ENCODE results near the gene KCNJ2.

Gene KCNJ2

DNA sequence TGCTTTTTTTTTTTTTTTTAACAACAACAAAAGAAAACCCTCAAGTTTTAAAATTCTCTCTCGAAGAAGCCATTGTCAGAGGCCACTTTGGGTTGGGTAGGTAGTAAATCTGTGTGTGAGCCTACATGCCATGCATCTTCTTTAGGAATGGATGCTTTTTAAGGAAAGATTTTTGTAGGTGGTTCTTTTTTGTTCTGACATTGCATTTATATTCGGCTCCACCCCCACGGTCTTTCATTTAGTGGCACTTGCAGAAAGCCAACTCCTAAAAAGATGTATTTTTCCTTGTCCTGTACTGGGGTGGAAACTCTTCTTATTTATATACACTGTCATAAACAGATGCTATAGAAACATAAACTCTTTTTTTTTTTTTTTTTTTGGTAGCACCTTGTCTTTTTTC lies 35.1 kb downstream of the KCNJ2 start:
- DNase-seq (ENCODE audit: low spot score), result no peak
- H3K4ac ChIP-seq (ENCODE audit: low read length), result no peak overlapping the region
- WGBS, 2 donors (ENCODE audit: extremely low coverage in 2 of 2, insufficient read length in 2 of 2, insufficient replicate concordance in 1 of 2), result no CpG with 5 or more reads among the region's 3 CpGs

DNA sequence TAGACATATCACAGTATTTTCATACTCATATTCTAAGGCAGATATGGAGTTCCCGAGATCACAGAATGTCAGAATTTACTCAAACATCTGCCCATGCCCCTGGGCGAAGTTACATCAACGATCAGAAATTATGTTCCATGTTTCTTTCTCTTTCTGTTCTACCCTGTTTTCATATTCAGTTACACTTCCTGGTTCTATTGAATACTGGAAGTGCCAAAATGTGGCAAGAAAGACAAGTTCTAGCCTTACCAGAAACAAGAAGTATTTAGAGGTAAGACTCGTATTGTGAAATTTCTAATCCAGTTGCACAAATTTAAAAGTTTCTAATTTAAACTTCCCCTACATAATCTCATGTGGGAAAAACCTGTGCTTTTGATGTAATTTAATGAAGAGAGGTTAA lies 36.1 kb downstream of the KCNJ2 start:
- Histone ChIP-seq H3K27me3 (ENCODE audit: control insufficient read depth in 3 of 3, insufficient read depth in 3 of 3, low read depth in 1 of 3, low read length in 3 of 3) (no peaks in the 10 kb centered on the region), H3K27ac (replicated peaks; ENCODE audit: low read length) (no peak overlapping the region), H2BK15ac (ENCODE audit: low read length) (no peak overlapping the region), H3K36me3 (replicated peaks in 1 of 2; ENCODE audit: control insufficient read depth in 2 of 2, insufficient read depth in 2 of 2, low read length in 2 of 2) (no peaks in the 10 kb centered on the region), H3K18ac (ENCODE audit: low read length) (no peak overlapping the region), H2BK5ac (ENCODE audit: low read length) (no peak overlapping the region), H4K8ac (ENCODE audit: low read depth, low read length) (no peak overlapping the region), H2AFZ (ENCODE audit: low read length) (no peak overlapping the region), H3K79me1 (ENCODE audit: low read depth, low read length) (no peaks in the 10 kb centered on the region), H3K9me3 (replicated peaks in 1 of 2; ENCODE audit: control insufficient read depth in 2 of 2, insufficient read depth in 1 of 2, low read depth in 1 of 2, low read length in 2 of 2) (no peaks in the 10 kb centered on the region), H3K4me2 (ENCODE audit: insufficient read depth, low read length, poor library complexity, severe bottlenecking) (no peak overlapping the region), H2BK12ac (ENCODE audit: low read length) (no peak overlapping the region), H3K9ac (ENCODE audit: low read depth, low read length, poor library complexity) (no peak overlapping the region), H3K4ac (ENCODE audit: low read length) (no peak overlapping the region), H2BK120ac (ENCODE audit: low read depth, low read length) (no peak overlapping the region), H4K91ac (ENCODE audit: low read depth, low read length, poor library complexity) (no peak overlapping the region), H2AK5ac (ENCODE audit: low read depth, low read length) (no peak overlapping the region), H3K4me3 (ENCODE audit: low read length in 2 of 2) (no peak overlapping the region), H3K23ac (ENCODE audit: low read depth, low read length, poor library complexity) (no peak overlapping the region), H3K14ac (ENCODE audit: low read length) (no peak overlapping the region), H3K4me1 (ENCODE audit: control insufficient read depth in 2 of 2, insufficient read depth in 1 of 2, low read depth in 1 of 2, low read length in 2 of 2) (no peaks in the 10 kb centered on the region)
- no peak for DNase-seq (ENCODE audit: low spot score)
- no CpG with 5 or more reads among the region's 4 CpGs for WGBS, 2 donors (ENCODE audit: extremely low coverage in 2 of 2, insufficient read length in 2 of 2, insufficient replicate concordance in 1 of 2)

More for the DNA sequence above, 35.1 kb downstream of the KCNJ2 start:
- H2AK5ac ChIP-seq (ENCODE audit: low read depth, low read length), result no peak overlapping the region
- H3K36me3 ChIP-seq (replicated peaks in 1 of 2; ENCODE audit: control insufficient read depth in 2 of 2, insufficient read depth in 2 of 2, low read length in 2 of 2), result no peaks in the 10 kb centered on the region
- H3K9ac ChIP-seq (ENCODE audit: low read depth, low read length, poor library complexity), result no peak overlapping the region
- H3K9me3 ChIP-seq (replicated peaks in 1 of 2; ENCODE audit: control insufficient read depth in 2 of 2, insufficient read depth in 1 of 2, low read depth in 1 of 2, low read length in 2 of 2), result no peaks in the 10 kb centered on the region
- H2BK15ac ChIP-seq (ENCODE audit: low read length), result no peak overlapping the region
- no peak overlapping the region for H3K18ac ChIP-seq (ENCODE audit: low read length)
- no peak overlapping the region for H2BK5ac ChIP-seq (ENCODE audit: low read length)
- no peak overlapping the region for H2BK12ac ChIP-seq (ENCODE audit: low read length)
- no peak overlapping the region for H3K23ac ChIP-seq (ENCODE audit: low read depth, low read length, poor library complexity)
- no peak overlapping the region for H3K4me3 ChIP-seq (ENCODE audit: low read length in 2 of 2)
- no peak overlapping the region for H4K91ac ChIP-seq (ENCODE audit: low read depth, low read length, poor library complexity)
- H4K8ac ChIP-seq (ENCODE audit: low read depth, low read length), result no peak overlapping the region
- no peak overlapping the region for H3K4me2 ChIP-seq (ENCODE audit: insufficient read depth, low read length, poor library complexity, severe bottlenecking)
- no peaks in the 10 kb centered on the region for H3K4me1 ChIP-seq (ENCODE audit: control insufficient read depth in 2 of 2, insufficient read depth in 1 of 2, low read depth in 1 of 2, low read length in 2 of 2)
- H3K14ac ChIP-seq (ENCODE audit: low read length), result no peak overlapping the region
- no peak overlapping the region for H3K27ac ChIP-seq (replicated peaks; ENCODE audit: low read length)
- H3K79me1 ChIP-seq (ENCODE audit: low read depth, low read length), result no peaks in the 10 kb centered on the region
- no peak overlapping the region for H2AFZ ChIP-seq (ENCODE audit: low read length)
- no peaks in the 10 kb centered on the region for H3K27me3 ChIP-seq (ENCODE audit: control insufficient read depth in 3 of 3, insufficient read depth in 3 of 3, low read depth in 1 of 3, low read length in 3 of 3)
- H2BK120ac ChIP-seq (ENCODE audit: low read depth, low read length), result no peak overlapping the region

DNA sequence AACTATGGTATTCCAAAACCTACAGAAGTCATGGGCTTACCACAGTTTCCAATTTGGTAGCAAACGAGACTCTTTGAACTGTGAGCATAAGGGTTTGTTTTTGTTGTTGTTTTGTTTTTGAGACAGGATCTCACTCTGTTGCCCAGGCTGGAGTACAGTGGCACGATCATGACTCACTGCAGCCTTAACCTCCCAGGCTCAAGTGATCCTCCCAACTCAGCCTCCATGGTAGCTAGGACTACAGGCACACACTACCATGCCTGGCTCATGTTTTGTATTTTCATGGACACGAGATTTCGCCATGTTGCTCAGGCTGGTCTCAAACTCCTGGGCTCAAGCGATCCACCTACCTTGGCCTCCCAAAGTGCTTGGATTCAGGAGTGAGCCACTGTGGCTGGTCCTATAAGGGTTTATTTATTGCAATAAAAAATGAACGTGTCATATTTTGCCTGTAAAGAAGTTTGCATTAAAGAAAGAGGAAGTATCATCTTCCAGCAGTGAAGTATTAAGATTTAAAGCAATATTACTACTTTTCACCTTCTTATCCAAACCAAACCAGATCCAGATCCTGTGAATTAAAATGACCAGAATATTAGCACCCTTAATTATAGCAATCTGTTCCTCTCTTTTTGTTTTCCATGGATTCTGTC lies 37.2 kb downstream of the KCNJ2 start:
- H3K18ac ChIP-seq (ENCODE audit: low read length), result no peak overlapping the region
- H3K9ac ChIP-seq (ENCODE audit: low read depth, low read length, poor library complexity), result no peak overlapping the region
- H3K36me3 ChIP-seq (replicated peaks in 1 of 2; ENCODE audit: control insufficient read depth in 2 of 2, insufficient read depth in 2 of 2, low read length in 2 of 2), result no peaks in the 10 kb centered on the region
- no peak overlapping the region for H4K8ac ChIP-seq (ENCODE audit: low read depth, low read length)
- no CpG with 5 or more reads among the region's 6 CpGs for WGBS, 2 donors (ENCODE audit: extremely low coverage in 2 of 2, insufficient read length in 2 of 2, insufficient replicate concordance in 1 of 2)
- no peaks in the 10 kb centered on the region for H3K4me1 ChIP-seq (ENCODE audit: control insufficient read depth in 2 of 2, insufficient read depth in 1 of 2, low read depth in 1 of 2, low read length in 2 of 2)
- H3K4me3 ChIP-seq (ENCODE audit: low read length in 2 of 2), result no peak overlapping the region
- no peak overlapping the region for H2AK5ac ChIP-seq (ENCODE audit: low read depth, low read length)
- no peak overlapping the region for H3K4ac ChIP-seq (ENCODE audit: low read length)
- H2AFZ ChIP-seq (ENCODE audit: low read length), result no peak overlapping the region
- no peak overlapping the region for H3K4me2 ChIP-seq (ENCODE audit: insufficient read depth, low read length, poor library complexity, severe bottlenecking)
- H3K23ac ChIP-seq (ENCODE audit: low read depth, low read length, poor library complexity), result no peak overlapping the region
- H2BK120ac ChIP-seq (ENCODE audit: low read depth, low read length), result no peak overlapping the region
- H3K27ac ChIP-seq (replicated peaks; ENCODE audit: low read length), result no peak overlapping the region
- DNase-seq (ENCODE audit: low spot score), result no peak
- no peak overlapping the region for H2BK15ac ChIP-seq (ENCODE audit: low read length)
- H2BK12ac ChIP-seq (ENCODE audit: low read length), result no peak overlapping the region
- H3K79me1 ChIP-seq (ENCODE audit: low read depth, low read length), result no peaks in the 10 kb centered on the region
- H3K27me3 ChIP-seq (ENCODE audit: control insufficient read depth in 3 of 3, insufficient read depth in 3 of 3, low read depth in 1 of 3, low read length in 3 of 3), result no peaks in the 10 kb centered on the region
- no peaks in the 10 kb centered on the region for H3K9me3 ChIP-seq (replicated peaks in 1 of 2; ENCODE audit: control insufficient read depth in 2 of 2, insufficient read depth in 1 of 2, low read depth in 1 of 2, low read length in 2 of 2)
- H2BK5ac ChIP-seq (ENCODE audit: low read length), result no peak overlapping the region
- H3K14ac ChIP-seq (ENCODE audit: low read length), result no peak overlapping the region
- no peak overlapping the region for H4K91ac ChIP-seq (ENCODE audit: low read depth, low read length, poor library complexity)

DNA sequence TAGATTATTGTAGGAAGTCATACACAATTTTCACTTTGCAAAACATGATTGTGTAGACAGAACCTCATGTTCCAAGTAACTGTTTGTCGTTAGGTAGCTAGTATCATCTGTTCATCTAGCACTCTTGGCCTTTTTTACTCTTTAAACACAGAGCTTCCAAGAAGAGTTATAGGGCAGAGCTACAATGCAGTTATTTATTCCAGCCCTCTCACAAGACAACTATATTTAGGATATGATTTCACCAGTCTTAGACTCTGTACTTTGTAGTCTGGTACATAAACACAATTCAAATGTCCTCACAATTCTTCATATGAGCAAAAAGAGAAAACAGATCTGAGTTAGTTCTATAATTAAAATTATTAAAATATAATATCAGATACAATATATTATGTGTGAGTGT lies 37.9 kb downstream of the KCNJ2 start:
- H3K9ac ChIP-seq (ENCODE audit: low read depth, low read length, poor library complexity), result no peak overlapping the region
- DNase-seq (ENCODE audit: low spot score), result no peak
- no peak overlapping the region for H2AFZ ChIP-seq (ENCODE audit: low read length)
- H3K9me3 ChIP-seq (replicated peaks in 1 of 2; ENCODE audit: control insufficient read depth in 2 of 2, insufficient read depth in 1 of 2, low read depth in 1 of 2, low read length in 2 of 2), result no peaks in the 10 kb centered on the region
- H3K36me3 ChIP-seq (replicated peaks in 1 of 2; ENCODE audit: control insufficient read depth in 2 of 2, insufficient read depth in 2 of 2, low read length in 2 of 2), result no peaks in the 10 kb centered on the region
- no peak overlapping the region for H3K18ac ChIP-seq (ENCODE audit: low read length)
- H3K4me1 ChIP-seq (ENCODE audit: control insufficient read depth in 2 of 2, insufficient read depth in 1 of 2, low read depth in 1 of 2, low read length in 2 of 2), result no peaks in the 10 kb centered on the region
- no peak overlapping the region for H3K14ac ChIP-seq (ENCODE audit: low read length)
- no peak overlapping the region for H3K4me3 ChIP-seq (ENCODE audit: low read length in 2 of 2)
- no peak overlapping the region for H2BK120ac ChIP-seq (ENCODE audit: low read depth, low read length)
- no peak overlapping the region for H4K8ac ChIP-seq (ENCODE audit: low read depth, low read length)
- no CpG with 5 or more reads among the region's 1 CpG for WGBS, 2 donors (ENCODE audit: extremely low coverage in 2 of 2, insufficient read length in 2 of 2, insufficient replicate concordance in 1 of 2)
- no peak overlapping the region for H2AK5ac ChIP-seq (ENCODE audit: low read depth, low read length)
- H3K79me1 ChIP-seq (ENCODE audit: low read depth, low read length), result no peaks in the 10 kb centered on the region
- H4K91ac ChIP-seq (ENCODE audit: low read depth, low read length, poor library complexity), result no peak overlapping the region
- H3K4ac ChIP-seq (ENCODE audit: low read length), result no peak overlapping the region
- no peak overlapping the region for H2BK12ac ChIP-seq (ENCODE audit: low read length)
- no peak overlapping the region for H3K23ac ChIP-seq (ENCODE audit: low read depth, low read length, poor library complexity)
- H3K27me3 ChIP-seq (ENCODE audit: control insufficient read depth in 3 of 3, insufficient read depth in 3 of 3, low read depth in 1 of 3, low read length in 3 of 3), result no peaks in the 10 kb centered on the region
- H2BK5ac ChIP-seq (ENCODE audit: low read length), result no peak overlapping the region
- no peak overlapping the region for H3K27ac ChIP-seq (replicated peaks; ENCODE audit: low read length)
- no peak overlapping the region for H3K4me2 ChIP-seq (ENCODE audit: insufficient read depth, low read length, poor library complexity, severe bottlenecking)
- no peak overlapping the region for H2BK15ac ChIP-seq (ENCODE audit: low read length)

Data from neuronal stem cell (in vitro differentiated cells).